GM19395 (cell line): ENCODE data around the gene IRAK1.
A peak's percentile ranks its signal among the peaks of the same experiment; 100 is the strongest.

Source experiments
- ATAC-seq: cut with Tn5 transposase; IDR thresholded peaks from one replicate; pipeline ENCODE4 v1.9.1; 2021; ENCODE audit warnings: mild to moderate bottlenecking, moderate library complexity; ENCODE audit not compliant: unreplicated experiment

IRAK1 gene

DNA sequence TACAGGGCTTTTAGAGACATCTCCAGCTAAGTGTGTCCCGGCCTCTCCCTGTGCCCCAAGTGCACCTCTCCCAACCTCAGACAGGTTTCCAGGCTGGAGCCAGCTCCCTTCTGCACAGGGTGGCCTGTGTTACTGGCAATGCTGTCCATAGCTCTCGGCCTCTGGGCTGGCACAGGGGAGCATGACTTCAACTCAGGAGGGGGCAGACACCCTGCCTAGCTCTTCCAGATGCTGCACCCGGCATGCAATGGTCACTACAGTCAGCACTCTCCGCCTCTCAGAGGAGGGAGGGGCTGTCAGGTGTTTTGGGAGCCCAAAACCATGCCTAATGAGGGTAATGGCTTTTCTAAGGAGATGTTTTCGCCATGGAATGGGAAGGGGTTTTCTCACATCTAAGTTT, 2.4 kb upstream of the IRAK1 start:
- ATAC-seq, result no peak

DNA sequence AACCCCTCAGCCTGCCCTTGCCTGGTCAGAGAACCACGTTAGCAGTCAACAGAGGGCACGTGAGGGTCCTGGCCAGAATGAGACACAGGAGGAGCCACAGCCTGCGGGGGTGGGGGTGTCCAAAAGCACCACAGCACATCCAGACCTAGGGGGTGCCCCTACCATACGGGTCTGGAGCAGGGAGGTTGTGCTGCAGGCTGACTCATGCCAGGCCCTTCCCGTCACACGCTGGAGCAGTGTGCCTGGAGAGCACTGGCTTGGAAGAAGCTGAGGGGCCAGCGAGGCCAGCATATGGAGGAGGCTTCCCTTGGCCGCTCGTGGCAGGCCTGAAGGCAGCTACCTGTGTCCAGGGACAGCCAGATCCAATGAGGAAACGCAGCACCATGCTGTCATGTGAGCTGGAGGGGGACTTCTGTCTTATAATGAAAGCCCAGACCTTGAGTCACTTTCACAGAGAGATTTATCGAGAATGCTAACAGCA, 1.5 kb upstream of the IRAK1 start:
- ATAC-seq, result no peak

DNA sequence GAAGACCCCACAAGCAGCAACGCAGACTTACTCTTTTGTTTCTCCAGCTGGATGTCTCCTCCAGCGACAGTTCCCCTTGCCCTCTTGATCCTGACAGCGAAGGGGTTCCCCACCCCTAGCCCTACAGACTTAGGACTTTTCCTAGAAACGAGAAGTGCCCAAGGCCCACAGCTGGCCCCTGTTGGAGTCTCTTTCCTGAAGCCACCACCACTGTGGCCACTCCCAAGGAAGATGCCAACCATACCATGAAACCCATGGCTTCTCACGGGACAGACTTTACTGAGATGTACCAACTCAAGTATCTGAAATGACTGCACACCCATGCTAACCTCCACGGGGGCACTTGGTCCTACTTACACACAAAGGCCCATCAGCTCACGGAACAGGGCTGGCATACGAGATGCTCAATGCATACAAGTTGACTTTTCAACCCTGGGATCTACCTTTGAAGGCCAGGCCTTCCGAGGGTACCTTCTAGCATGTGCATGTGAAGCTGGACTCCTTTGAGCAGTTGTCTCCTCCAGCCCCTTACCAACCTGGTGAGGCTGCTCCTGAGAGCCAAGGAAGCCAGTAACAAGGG, 924 bp upstream of the IRAK1 start:
- ATAC-seq, result peak; percentile 9

DNA sequence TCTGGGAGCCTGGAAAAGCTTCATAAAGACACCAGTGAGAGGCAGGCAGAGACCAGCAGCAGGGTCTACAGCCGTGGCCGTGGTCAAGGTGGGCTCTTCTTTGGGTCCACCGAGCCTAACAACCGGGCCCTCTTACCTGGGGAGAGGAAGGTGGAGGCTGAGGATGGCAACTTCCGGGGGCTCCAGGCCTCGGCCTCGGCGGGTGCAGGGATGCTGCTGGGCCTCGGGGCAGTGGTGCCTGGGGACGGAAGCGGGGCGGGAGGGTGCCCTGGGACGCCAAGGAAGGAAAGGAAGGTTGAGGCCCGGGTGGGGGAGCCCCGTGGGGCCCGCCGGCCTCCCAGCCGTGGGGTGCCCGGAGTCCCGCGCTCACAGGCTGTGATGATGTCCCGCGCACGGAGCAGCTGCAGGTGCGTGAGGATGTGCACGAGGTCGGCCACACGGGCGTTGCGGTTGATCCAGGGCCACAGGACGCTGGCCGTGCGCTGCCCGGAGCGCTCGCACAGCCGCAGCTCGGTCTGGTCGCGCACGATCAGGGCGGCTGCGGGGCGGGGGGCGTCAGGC, 561 bp downstream of the IRAK1 start:
- ATAC-seq, result no peak

DNA sequence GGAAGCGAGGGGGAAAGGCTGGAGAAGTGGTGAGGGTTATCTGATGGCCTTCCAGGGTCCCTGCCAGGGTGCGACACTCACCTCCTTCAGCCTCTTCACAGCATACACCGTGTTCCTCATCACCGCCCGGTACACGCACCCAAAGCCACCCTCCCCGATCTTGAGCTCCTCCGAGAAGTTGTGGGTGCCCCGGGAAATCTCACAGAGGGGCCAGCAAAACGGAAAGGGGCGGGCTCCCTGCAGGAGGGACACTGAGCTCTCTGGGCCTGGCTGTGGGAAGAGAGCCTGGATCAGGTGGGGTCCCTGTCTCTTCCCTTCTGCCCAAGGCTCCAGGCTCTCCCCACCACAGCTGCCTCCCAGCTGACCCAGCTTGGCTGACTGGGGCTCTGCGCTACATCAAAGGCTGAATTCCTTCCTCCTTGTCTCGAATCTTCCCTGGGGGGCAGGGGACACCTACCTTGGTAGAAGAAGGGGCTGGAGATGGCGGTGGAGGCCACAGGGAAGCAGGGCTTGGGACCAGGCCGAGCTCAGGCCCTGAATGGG, 1.1 kb downstream of the IRAK1 start:
- no peak for ATAC-seq

DNA sequence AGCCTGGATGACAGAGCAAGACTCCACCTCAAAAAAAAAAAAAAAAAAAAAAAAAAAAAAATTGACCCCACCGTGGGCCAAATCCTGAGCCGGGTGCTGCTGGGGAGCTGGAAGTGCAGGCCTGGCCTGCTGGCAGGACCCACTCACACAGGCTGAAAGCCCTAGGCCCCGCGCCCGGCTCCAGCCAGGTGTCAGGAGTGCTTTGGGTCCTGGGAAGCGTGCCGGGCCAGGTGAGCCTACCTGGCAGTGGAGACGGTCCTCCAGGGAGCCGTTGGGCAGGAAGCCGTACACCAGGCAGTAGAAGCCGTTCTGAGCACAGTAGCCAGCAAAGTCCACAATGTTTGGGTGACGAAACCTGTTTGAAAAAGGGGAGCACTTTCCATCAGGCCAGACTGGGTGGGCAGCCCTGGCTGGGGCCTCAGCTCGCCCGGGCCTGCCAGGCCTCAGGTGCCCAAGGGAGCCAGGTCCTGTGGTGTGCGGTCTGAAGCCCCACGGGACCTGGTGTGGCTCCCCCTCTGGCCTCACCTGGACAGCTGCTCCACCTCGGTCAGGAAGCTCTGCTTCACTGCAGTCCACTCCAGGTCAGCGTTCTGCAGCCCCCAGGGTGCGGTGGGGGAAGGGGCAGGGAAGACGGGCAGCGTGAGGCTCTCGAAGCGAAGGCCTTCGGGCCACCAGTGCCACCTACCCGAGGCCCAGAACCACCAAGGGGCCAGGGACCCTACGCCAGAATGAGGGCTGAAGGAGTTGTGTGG, 1.8 kb downstream of the IRAK1 start:
- ATAC-seq, result no peak

DNA sequence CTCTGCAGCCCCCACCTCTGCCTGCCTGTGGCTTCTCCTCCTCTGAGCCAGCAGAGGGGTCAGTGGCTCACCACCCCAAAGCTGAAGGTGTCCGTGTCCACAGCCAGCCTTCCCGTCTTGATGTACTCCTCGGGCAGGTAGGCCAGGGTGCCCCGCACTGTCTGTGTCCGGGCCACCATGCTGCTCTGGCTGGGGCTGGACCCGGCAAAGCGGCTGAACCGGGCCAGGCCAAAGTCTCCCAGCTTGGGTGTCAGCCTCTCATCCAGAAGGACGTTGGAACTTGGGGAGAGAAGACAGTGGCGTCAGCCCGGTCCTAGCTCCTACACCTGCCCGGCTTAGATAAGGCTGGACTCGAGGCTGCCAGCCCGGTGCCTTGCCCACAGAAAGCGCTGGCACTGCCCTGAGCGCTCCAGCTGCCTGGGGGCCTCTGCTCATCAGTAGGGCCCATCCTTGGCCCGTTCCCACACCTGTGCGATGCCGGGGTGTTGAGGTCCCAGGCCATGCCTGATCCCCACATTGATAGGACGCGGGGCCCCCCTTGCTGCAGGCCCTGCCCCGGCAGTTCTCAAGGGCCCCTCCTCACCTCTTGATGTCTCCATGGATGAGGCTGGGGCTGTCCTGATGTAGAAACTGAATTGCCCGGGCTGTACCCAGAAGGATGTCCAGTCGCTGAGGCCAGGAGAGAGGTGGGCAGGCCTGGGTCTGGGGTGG, 3.2 kb downstream of the IRAK1 start:
- ATAC-seq, result no peak

DNA sequence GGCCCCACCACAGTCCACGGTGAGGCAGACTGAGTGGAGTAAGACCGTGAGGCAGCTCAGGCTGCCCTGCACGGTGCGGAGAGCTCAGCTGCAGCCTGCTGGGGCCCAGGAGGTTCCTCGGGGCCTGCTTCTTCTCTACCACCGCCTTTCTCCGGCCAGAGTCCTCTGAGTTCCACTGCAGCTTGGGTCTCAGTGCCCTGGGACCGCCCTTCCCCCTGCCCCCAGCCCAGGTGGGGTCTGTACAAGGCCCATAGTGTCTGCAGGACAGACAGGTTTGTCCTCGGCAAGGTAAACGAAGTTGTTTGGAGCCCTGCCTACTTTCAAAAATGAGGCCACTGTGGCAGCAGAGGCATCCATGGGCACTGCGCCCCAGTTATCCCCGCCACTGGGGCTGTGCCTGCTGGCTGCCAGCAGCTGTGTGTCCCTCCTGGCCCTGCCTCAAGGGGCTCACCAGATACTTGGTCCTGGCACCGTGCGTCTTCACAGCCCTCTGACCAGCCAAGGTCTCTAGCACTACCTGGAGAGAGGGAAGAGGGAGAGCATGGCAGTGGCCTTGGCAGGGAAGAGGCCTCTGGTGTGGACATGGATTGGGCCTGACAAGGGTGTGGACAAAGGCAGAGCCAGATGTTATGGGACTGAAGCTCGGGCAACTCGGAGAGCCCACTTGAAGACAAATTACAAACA, 4.0 kb downstream of the IRAK1 start:
- ATAC-seq, result no peak

DNA sequence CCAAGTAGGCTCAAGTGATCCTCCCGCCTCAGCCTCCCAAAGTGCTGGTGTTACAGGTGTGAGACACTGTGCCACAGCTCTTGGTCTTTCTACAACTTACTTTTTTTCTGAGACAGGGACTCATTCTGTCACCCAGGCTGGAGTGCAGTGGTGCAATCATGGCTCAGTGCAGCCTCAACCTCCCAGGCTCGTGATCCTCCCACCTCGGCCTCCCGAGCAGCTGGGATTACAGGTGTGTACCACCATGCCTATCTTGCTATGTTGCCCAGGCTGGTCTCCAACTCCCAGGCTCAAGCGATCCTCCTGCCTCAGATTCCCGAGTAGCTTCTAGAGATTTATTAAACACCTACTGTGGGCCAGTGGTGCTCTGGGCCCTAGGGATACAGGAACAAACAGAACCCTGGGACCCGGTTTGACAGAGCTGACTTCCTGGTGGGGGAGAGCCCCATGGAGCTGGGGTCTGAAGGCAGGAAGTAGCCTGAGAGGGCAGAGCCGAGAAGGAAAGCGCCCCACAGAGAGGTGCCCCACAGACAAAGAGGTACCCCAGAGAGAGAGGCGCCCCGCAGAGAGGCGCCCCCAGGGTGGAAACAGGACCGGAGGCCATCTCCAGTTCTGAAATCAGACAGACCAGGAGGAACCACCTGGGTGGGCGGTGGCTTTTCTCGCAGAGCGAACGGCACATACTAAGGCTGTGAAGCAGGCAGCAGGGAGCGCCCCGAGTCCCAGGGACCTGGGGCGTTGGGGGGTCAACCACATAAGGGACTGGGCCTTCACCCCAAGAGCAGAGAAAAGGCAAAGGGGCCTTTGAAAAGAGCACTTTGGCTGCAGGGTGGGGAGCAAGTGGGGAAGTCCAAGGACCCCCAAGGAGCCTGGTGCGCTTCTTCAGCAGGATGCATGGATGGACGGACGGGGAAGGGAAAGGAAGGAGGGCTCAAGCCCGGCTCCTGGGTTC, 5.0 kb downstream of the IRAK1 start:
- ATAC-seq, result no peak

DNA sequence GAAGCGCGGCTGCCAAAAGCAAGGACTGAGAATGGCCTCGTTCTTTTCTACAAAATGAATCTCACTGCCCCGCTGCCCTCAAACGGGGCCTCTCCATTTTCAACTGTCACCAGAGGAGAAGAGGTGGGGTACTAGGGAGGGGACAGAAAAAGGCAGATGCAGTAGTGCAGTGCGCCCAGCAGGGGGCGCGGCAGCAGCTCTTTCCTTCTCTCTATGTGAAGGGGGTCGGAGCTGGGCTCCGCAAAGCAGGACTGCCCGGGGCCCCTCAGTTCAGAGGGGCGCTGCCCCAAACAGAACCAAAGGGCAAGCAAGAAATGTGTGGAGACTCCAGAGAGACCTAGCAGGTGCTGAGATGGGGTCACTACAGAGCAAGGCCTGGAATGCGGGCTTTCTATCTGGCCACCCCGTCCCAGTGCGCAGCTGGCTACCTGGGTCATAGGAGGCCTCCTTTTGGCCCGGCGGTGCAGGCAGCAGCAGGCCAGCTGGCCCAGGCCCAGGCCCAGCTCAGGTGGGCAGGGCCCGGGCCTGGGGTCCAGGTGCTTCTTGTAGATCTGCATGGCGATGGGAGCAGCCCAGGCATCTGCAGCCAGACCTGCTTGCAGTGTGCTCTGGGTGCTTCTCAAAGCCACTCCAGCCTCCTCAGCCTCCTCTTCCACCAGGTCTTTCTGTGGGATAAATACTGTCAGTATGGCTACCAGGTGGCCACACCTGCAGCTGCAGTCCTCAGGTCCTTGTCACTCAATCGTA, 5.9 kb downstream of the IRAK1 start:
- ATAC-seq, result no peak

DNA sequence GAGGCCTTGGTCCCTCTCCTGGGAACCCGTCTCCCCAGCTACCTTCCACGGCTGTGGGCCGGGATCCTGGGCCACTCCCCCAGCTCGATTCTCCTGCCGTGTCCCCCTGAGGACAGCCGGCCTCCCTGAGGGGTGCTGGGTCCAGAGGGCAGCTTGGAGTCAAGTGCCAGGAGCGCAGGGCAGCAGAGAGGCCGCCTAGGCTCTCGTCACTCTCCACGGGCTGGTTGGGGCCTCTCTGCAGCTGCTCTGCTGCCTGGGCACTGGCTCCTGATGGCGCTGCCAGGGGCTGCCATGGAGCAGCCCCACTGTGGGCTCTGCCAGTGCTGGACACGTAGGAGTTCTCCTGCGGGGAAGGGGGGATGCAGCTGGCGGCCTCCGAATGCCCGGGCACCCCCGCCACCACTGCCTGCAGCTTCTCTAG, 6.7 kb downstream of the IRAK1 start:
- ATAC-seq, result no peak

DNA sequence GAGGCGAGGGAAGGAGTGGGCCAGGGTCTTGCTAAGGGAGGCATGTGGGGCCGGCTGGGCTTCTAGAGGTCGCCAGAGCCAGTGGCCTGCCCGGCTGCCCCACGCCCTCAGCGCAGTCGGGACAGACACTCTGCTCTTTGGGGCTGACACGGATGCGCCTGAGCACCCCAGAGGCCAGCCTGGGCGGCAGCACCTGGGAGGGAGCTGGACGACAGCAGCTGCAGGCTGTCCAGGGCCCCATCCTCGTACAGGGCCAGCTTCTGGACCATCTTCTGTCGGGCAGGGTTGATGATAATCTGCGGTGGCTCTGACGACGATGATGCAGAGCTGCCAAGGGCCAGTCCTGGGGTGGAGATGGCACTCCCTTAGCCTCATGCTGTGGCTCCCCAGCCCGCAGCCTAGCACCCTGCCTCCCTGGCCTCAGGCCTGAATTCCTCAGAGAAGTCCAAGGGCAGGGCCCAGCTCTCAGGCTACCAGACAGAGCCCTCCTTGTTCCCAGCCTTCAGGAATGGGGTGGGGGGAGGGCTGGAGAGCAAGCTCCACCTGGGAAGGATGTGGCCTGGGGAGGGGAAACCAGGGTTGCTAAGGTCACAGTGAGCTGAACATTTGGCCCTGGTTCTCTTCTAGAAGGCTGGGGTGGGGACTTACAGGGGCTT, 7.2 kb downstream of the IRAK1 start:
- no peak for ATAC-seq

DNA sequence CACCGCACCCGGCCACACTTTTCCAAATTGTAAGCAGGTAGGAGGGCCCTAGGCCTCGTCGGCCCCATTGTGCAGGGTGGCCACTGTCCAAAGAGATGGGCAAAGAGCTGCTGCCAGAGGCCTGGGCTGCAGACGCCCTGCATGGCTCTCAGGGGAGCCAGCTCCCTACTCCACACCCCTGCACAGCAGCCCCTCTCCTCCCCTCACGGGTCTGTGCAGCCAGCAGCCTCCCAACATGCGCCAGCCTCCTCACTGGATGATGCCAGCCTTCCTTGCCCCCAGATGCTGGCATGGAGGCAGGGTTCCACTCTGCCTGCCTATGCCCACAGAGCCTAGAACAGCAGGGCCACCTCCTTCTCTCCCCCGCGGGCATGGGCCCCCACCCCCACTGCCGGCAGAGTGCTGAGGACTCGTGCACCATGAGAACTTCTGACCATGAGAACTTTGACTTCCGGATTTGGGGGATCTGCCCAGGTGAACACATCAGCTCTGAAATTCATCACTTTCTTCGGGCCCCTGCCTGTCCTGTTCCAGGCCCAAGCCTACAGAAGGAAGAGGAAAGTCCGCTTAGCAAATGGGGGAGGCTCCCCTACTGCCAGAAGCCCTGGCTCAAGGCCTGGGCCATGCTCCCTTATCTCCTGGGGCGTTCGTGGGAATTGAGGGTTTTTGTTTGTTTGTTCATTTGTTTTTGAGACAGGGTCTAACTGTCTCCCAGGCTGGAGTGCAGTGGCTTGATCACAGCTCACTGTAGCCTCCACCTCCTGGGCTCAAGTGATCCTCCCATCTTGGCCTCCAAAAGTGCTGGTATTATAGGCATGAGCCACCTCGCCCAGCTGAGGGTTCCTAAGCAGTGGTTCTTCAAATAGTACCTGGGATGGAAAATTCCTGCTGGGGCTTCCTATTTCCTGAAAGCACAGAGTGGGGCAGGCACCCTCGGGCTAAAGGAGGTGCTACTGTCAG, 8.0 kb downstream of the IRAK1 start:
- ATAC-seq, result no peak

DNA sequence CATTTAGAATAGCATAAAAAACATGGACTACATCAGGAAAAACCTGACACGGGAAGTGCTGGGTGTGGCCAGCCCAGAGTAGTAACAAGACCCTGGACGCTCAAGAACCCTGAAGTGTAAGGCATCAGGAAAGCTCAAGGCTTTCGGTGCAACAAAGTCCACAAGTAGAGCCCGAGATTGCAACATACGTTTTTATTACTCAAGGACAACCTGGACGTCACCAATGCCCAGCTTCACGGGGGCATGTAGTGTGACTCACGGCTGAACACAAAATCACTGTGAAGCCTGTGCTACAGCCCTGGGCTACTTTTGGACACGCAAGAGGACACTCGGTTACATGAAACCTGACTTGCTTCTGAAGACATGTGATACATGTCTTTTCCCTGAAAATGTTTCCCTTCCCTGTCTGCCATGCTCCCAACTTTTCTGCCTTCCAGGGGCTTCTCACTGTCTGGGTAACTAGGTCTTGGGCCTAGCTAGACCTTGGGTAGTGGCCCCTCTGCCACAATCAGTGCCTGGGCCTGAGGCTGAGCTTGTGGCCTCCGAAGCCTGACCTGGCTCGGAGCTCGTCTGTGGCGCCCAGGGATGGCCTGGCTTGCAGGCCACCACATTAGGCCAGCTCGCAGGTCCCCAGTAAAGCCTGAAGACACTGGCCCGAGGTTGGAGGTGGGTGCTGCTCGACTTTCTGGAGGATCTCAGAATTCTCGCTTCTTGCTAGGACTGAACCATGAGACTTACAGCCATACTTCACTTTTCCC, 9.2 kb downstream of the IRAK1 start:
- ATAC-seq, result no peak

DNA sequence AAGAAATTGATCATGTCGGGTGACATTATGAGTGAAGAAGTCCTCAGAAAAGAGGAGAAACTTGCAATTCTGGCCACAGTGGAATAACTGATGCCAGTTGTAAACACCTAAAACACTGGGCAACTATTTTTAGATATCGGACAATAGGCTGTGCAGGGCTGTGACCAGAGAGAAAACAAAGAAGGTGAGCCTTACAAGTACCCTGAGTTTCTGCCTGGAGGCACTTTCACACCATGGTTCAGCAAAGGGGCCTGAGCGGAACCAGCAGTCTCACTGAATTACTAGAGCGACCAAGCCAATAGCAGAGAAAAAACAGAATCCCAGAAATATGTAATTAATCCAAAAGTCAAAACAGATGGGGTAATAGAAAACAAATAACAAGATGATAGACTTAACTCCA, 11.2 kb downstream of the IRAK1 start:
- ATAC-seq, result peak; percentile 13

DNA sequence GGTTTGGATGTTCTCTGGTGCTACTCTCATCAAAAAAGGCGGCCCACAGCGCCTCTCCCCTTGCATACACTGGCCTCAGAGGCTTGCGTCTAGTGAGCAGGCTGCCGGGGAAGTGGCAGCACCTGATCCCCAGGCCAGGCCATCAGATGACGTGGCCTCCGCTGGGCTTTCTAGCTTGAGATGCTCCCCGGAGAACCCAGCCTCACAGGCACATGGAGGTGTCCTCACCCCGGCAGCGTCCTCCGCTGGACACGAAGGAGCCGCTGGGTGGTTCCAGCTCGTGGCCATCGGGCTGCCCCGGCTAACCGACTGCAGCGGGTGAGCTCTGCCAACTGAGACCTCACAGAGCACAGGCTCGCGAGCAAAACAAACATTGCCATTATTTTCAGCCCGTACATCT, 12.8 kb downstream of the IRAK1 start:
- no peak for ATAC-seq

DNA sequence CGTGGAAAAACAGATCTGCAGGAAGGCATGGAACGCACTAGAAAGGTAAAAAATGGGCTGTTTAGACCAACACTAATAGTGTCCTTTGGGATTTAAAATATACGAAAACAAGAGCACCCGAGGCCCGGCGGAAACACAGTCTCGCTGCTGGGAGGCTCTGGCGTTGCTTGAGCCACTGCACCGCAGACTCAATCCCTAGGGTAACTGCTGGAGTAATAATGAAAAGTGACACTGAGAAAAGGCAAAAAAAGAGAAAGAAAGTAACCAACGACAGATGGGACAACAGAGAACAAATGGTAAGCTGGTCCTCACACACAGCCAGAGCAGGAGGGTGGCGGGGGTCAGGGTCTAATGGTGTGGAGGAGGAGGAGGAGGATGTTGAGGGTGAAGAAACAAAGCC, 15.4 kb downstream of the IRAK1 start:
- ATAC-seq, result no peak
